K562 (cell line): ENCODE results near the gene AIMP1. TPM values are rescaled to one million over a fixed set of nuclear protein-coding genes. Genes with fewer than 3 reads are reported as not detected.
A peak's percentile ranks its signal among the peaks of the same experiment; 100 is the strongest.

Experiments used
- ATAC-seq: fragments of 200-7000 bp; cut with Tn5 transposase; 3 replicates; pipeline ENCODE4 v1.9.1; 2020; ENCODE audit warnings: moderate library complexity
- BruUV-seq: library from RNA; stranded (reverse); fragments of 400-500 nt; replicated peaks from 2 replicates; lab custom pipeline; 2021; lab: Mats Ljungman, UMichigan
- CTCF ChIA-PET: fragments of 300-600 bp; formaldehyde crosslinking; extraction: SDS; loops from one replicate; lab custom pipeline; 2021; ENCODE audit warnings: low intra/inter-chr PET ratio; lab: Yijun Ruan, JAX
- POLR2A ChIA-PET: fragments of 300-600, 350-650 bp; sonication (Branson Sonifier 250); formaldehyde crosslinking; extraction: SDS; loops from one replicate; lab custom pipeline; 2021; ENCODE audit warnings: antibody characterized with exemption, inconsistent platforms; lab: Yijun Ruan, JAX
- DNase-seq, 4 experiments: peaks; one replicate each; pipeline versions ENCODE4 v3.0.0 to v3.0.0-alpha.2; 2011 to 2018; ENCODE audit warnings: low spot score in 3 of 4, mixed read lengths in 3 of 4; ENCODE audit errors: extremely low read depth in 1 of 4
- FAIRE-seq: peaks from 2 replicates; lab custom pipeline; 2011; peaks lifted over from hg19 to GRCh38; lab: Jason Lieb, UNC
- H2AFZ ChIP-seq: 2 replicates; pipeline ENCODE4 v1.6.0; 2011; ENCODE audit warnings: low read depth, low read length, control low read depth, inconsistent platforms
- H3K27ac ChIP-seq: fragments of 200-600 bp; 3 replicates; pipeline ENCODE4 v1.8.0; 2011; ENCODE audit warnings: low read depth, mild to moderate bottlenecking, control low read depth, inconsistent platforms, low read length, moderate library complexity, mixed read lengths; ENCODE audit errors: extremely low read depth
- H3K27me3 ChIP-seq, 2 experiments: fragments of 300-600 bp in 1 of 2; 2 replicates in 1 of 2; 3 replicates in 1 of 2; pipeline versions ENCODE4 v1.6.0 to v1.8.0; 2011; ENCODE audit warnings: inconsistent platforms in 2 of 2, low read length in 2 of 2, mild to moderate bottlenecking in 1 of 2, mixed read lengths in 1 of 2, moderate library complexity in 1 of 2; ENCODE audit not compliant: control insufficient read depth in 2 of 2, insufficient read depth in 2 of 2
- H3K36me3 ChIP-seq: fragments of 300-600 bp; 3 replicates; pipeline ENCODE4 v1.8.0; 2011; ENCODE audit warnings: mild to moderate bottlenecking, low read length, inconsistent platforms; ENCODE audit not compliant: control insufficient read depth, insufficient read depth
- H3K4me1 ChIP-seq, 2 experiments: fragments of 200-600 bp in 1 of 2; replicated peaks in 1 of 2; 2 replicates in 1 of 2; 3 replicates in 1 of 2; pipeline versions ENCODE4 v1.5.1 to v1.8.0; 2011; ENCODE audit warnings: inconsistent platforms in 2 of 2, low read length in 2 of 2, mild to moderate bottlenecking in 1 of 2, mixed read lengths in 1 of 2, moderate library complexity in 1 of 2; ENCODE audit not compliant: control insufficient read depth in 2 of 2, insufficient read depth in 2 of 2
- H3K4me2 ChIP-seq: 2 replicates; pipeline ENCODE4 v1.6.1; 2011; ENCODE audit warnings: low read length, control low read depth, inconsistent platforms, mixed read lengths; ENCODE audit not compliant: insufficient read depth
- H3K4me3 ChIP-seq: fragments of 200-600 bp; sonication (generic), shearing (Covaris generic); 2 replicates; pipeline ENCODE4 v1.5.1; 2016; ENCODE audit warnings: control low read depth, inconsistent platforms
- H3K79me2 ChIP-seq: fragments of 200-600 bp; 3 replicates; pipeline ENCODE4 v1.8.0; 2011; ENCODE audit warnings: low read length, inconsistent platforms; ENCODE audit not compliant: control insufficient read depth, insufficient read depth
- H3K9ac ChIP-seq, 2 experiments: 2 replicates each; pipeline versions ENCODE4 v1.6.0 to v1.6.1; 2011; ENCODE audit warnings: low read depth in 2 of 2, low read length in 2 of 2, control low read depth in 1 of 2, inconsistent platforms in 1 of 2, mild to moderate bottlenecking in 1 of 2, mixed read lengths in 1 of 2; ENCODE audit not compliant: insufficient read depth in 1 of 2
- H3K9me1 ChIP-seq: one replicate; pipeline ENCODE4 v1.6.0; 2011; ENCODE audit warnings: inconsistent platforms, mild to moderate bottlenecking, low read length, moderate library complexity; ENCODE audit not compliant: control insufficient read depth, insufficient read depth
- H3K9me3 ChIP-seq: replicated peaks from 2 replicates; pipeline ENCODE4 v1.5.1; 2011; ENCODE audit warnings: low read depth, low read length, inconsistent platforms; ENCODE audit not compliant: control insufficient read depth, insufficient read depth
- H4K20me1 ChIP-seq: replicated peaks from 2 replicates; pipeline ENCODE4 v1.6.1; 2011; ENCODE audit warnings: low read length, inconsistent platforms, mixed read lengths; ENCODE audit not compliant: control insufficient read depth, insufficient read depth
- ELK3 ChIP-seq: fragments of 450-650 bp; formaldehyde crosslinking; IDR thresholded peaks from 2 replicates; pipeline ENCODE4 v1.4.0; 2020; ENCODE audit warnings: mild to moderate bottlenecking
- ETV1 ChIP-seq: fragments of 450-650 bp; conservative IDR thresholded peaks from 2 replicates; pipeline ENCODE4 v1.6.1; 2016; ENCODE audit warnings: missing genetic modification characterization, control low read depth, low read depth, missing compliant biosample characterization
- FOXJ2 ChIP-seq: fragments of 200-800 bp; sonication (Bioruptor generic); IDR thresholded peaks from 2 replicates; pipeline ENCODE4 v1.6.1; 2016; ENCODE audit warnings: missing genetic modification characterization, missing compliant biosample characterization
- SMARCA4 ChIP-seq: fragments of 450-650 bp; IDR thresholded peaks from 2 replicates; pipeline ENCODE4 v1.6.1; 2016
- TBL1XR1 ChIP-seq, 2 experiments: IDR thresholded peaks; 2 replicates each; pipeline ENCODE4 v1.6.1; 2012; ENCODE audit warnings: improper control_type of control experiment in 2 of 2, low read length in 2 of 2, mild to moderate bottlenecking in 1 of 2
- THRA ChIP-seq: fragments of 450-650 bp; IDR thresholded peaks from 2 replicates; pipeline ENCODE4 v1.6.1; 2017; ENCODE audit warnings: mild to moderate bottlenecking, moderate library complexity
- TRIM28 ChIP-seq: fragments of 450-650 bp; IDR thresholded peaks from 2 replicates; pipeline ENCODE4 v1.6.1; 2017
- ZKSCAN3 ChIP-seq: fragments of 250-450 bp; sonication (Bioruptor Pico); IDR thresholded peaks from 2 replicates; pipeline ENCODE4 v1.4.0; 2020
- ZNF384 ChIP-seq: IDR thresholded peaks from 2 replicates; pipeline ENCODE4 v1.6.1; 2012; ENCODE audit warnings: low read depth, low read length, improper control_type of control experiment
- WGBS: fragments of 100-300 bp; shearing (Covaris generic); methylation state at CpG from one replicate; pipeline ENCODE4 v1.1.6; 2016; ENCODE audit warnings: low coverage, mixed read lengths; ENCODE audit not compliant: insufficient coverage; ENCODE audit errors: missing lambda C conversion rate; 5-methylcytosine and 5-hydroxymethylcytosine counted together
- in situ Hi-C: fragments of 300-500 bp; cut with MboI; formaldehyde crosslinking; loops from 4 replicates; pipeline ENCODE4 v1.15.0; 2018; ENCODE audit warnings: inconsistent platforms, mixed read lengths
- intact Hi-C: fragments of 100-400 bp; cut with micrococcal nuclease; formaldehyde crosslinking; loops from 2 replicates; pipeline ENCODE4 v1.14.2; 2022
- polyA plus RNA-seq, 8 experiments: library from polyadenylated mRNA; depleted of rRNA in 4 of 8; stranded (reverse) in 5 of 8; unstranded in 3 of 8; fragments of >200 nt; fragmentation: Nextera tagmentation in 2 of 8; fragmentation: Illumina TruSeq in 1 of 8; extraction: Ambion mirVana in 2 of 8; extraction: Trizol in 1 of 8; gene quantifications; 2 replicates each; pipeline versions ENCODE4 v1.2.1 to v1.2.3, GENCODE V29; 2011 to 2014; ENCODE audit warnings: inconsistent platforms in 1 of 8, missing spikeins in 1 of 8
- total RNA-seq, 7 experiments: library from RNA; depleted of rRNA in 6 of 7; stranded (reverse); fragments of >200 nt in 6 of 7; fragmentation: Illumina TruSeq in 2 of 7; extraction: Trizol in 2 of 7; gene quantifications; 2 replicates each; pipeline versions ENCODE4 v1.2.1 to v1.2.3, GENCODE V29; 2011 to 2021; ENCODE audit warnings: low replicate concordance in 1 of 7

Gene AIMP1
- total and polyA plus RNA-seq, 9 of the 15 experiments (the other 6 are each of a cell fraction or from before 2014, with no cell fraction given): 39.9 to 141 (median 70.1) TPM

DNA sequence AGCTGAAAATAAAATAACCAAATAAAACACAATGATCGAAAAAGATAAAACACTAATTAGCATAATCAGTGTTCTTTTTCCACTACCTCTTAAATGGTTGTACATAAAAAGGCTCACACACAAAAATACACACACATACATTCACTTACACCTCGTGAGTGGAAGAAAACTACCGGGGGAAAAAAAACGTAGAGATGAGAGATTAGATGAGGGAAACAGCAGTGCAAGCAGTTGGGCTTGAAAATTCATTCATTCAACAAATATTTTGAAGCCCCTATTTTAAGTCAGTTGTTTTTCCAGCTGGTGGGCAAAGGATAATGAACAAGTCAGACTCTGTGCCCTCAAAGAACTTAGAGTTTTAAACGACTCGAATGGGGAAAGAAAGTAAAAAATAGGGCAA, 1.4 kb upstream of the AIMP1 start:
- WGBS: 2% methylated on average over 6 of the region's 6 CpGs
- Histone ChIP-seq H3K27ac (peak overlapping the region; percentile 99), H3K9ac (peak overlapping the region; percentile 76 to 98; a peak in 3 of 4 replicates), H3K79me2 (peaks cover 97% of the 10 kb centered on the region), H3K4me2 (peak overlapping the region; percentile 98), H3K9me1 (no peaks in the 10 kb centered on the region), H3K27me3 (no peaks in the 10 kb centered on the region), H3K36me3 (peaks cover under 1% of the 10 kb centered on the region; the same call in 2 of the 3 replicates), H3K4me1 (peaks cover 8 to 15% of the 10 kb centered on the region in 2 experiments; a peak in 4 of 5 replicates), H4K20me1 (no peaks in the 10 kb centered on the region), H3K4me3 (peak overlapping the region; percentile 96), H3K9me3 (no peaks in the 10 kb centered on the region), H2AFZ (peak overlapping the region; percentile 99)
- DNase-seq (peak in 1 of 4 experiments; percentile 12), FAIRE-seq (no peak), ATAC-seq (no peak)
- in situ Hi-C loops (loop anchor here (25.0 kb wide), 1 partner anchor 1397 kb away; the partner anchor contains the start of gene PAPSS1), intact Hi-C loops (loop anchor here (5.0 kb wide), 1 partner anchor 1407 kb away; the partner anchor contains the start of gene PAPSS1)
- ChIA-PET POLR2A (interaction anchor here (1.3 to 1.4 kb wide), 4 partner anchors 11 to 17 kb away, joined by 3 to 8 read pairs (median 4); no protein-coding TSS in a partner anchor), CTCF (no interaction called here)
- BruUV-seq: no TSS peak
- no peak for TF ChIP-seq ETV1 (tag)
- TF ChIP-seq ELK3 (CRISPR knock-in tag): no peak
- no peak for TF ChIP-seq THRA
- no peak for TF ChIP-seq TRIM28
- no peak for TF ChIP-seq ZKSCAN3 (CRISPR knock-in tag)
- peak; percentile 11; the same call in 1 of the 2 replicates for TF ChIP-seq SMARCA4
- peak; percentile 34; the same call in 1 of the 2 replicates for TF ChIP-seq ZNF384
- 0 out of 2 replicates have a peak, but pooled peaks have one; percentile 22 for TF ChIP-seq FOXJ2 (tag)
- TF ChIP-seq TBL1XR1 (IDR thresholded peaks at IDR 0.05; ENCODE audit: low read length in 2 of 2): no peak
